Stimulated activated CD4-positive, alpha-beta T cell treated with anti-CD3 and anti-CD28 coated beads, Interleukin-1b, Interleukin-23, amount 100 ng/mL, for 24 hours (primary cell): ENCODE data around the gene STIM2.
"Not testable (repeated sequence)": the region's sequence is repeated elsewhere in the genome, so short reads cannot be mapped to it uniquely, and the experiment has no call there.

Source experiments
- DNase-seq, 4 experiments: peaks; one replicate each; pipeline ENCODE4 v3.0.0-alpha.2; 2020; ENCODE audit warnings: low read depth in 4 of 4, low spot score in 1 of 4

Gene STIM2

GRCh38 chr4:26866781-26867180, 6.1 kb downstream of the STIM2 start:
- DNase-seq: no peak

- no peak for DNase-seq
These were observed 7.5 kb downstream of the STIM2 start for GRCh38 chr4:26867914-26868684.

GRCh38 chr4:26870576-26871262, 10.1 kb downstream of the STIM2 start:
- DNase-seq: no peak

- no peak for DNase-seq
These were observed 11.0 kb downstream of the STIM2 start for GRCh38 chr4:26871611-26872010.

GRCh38 chr4:26873391-26874026, 12.9 kb downstream of the STIM2 start:
- DNase-seq: peak in 2 of 4 experiments; percentile 15 to 41

- DNase-seq: no peak
These were observed 13.5 kb downstream of the STIM2 start for GRCh38 chr4:26874110-26874509.

GRCh38 chr4:26877406-26877805, 16.8 kb downstream of the STIM2 start:
- no peak for DNase-seq

- DNase-seq: no peak
These were observed 17.3 kb downstream of the STIM2 start for GRCh38 chr4:26877961-26878360.

- no peak for DNase-seq
These were observed 18.3 kb downstream of the STIM2 start for GRCh38 chr4:26878794-26879391.

GRCh38 chr4:26879805-26880204, 19.2 kb downstream of the STIM2 start:
- no peak for DNase-seq

GRCh38 chr4:26884026-26884425, 23.4 kb downstream of the STIM2 start:
- DNase-seq: no peak

- DNase-seq: no peak
These were observed 23.9 kb downstream of the STIM2 start for GRCh38 chr4:26884486-26884988.

GRCh38 chr4:26885912-26886274, 25.3 kb downstream of the STIM2 start:
- no peak for DNase-seq

GRCh38 chr4:26887143-26887542, 26.5 kb downstream of the STIM2 start:
- DNase-seq: no peak

GRCh38 chr4:26887809-26888208, 27.2 kb downstream of the STIM2 start:
- DNase-seq: no peak

- DNase-seq: no peak
These were observed 28.7 kb downstream of the STIM2 start for GRCh38 chr4:26889356-26889755.

GRCh38 chr4:26891054-26891453, 30.4 kb downstream of the STIM2 start:
- DNase-seq: no peak

GRCh38 chr4:26891867-26892266, 31.2 kb downstream of the STIM2 start:
- DNase-seq: no peak

GRCh38 chr4:26892480-26893150, 32.0 kb downstream of the STIM2 start:
- no peak for DNase-seq

- DNase-seq: no peak
These were observed 32.9 kb downstream of the STIM2 start for GRCh38 chr4:26893491-26893890.

- not testable (repeated sequence) for DNase-seq
These were observed 34.2 kb downstream of the STIM2 start for GRCh38 chr4:26894881-26895280.
